GM21447 (cell line): ENCODE results near the gene DNAI4.

Experiments
- ATAC-seq: cut with Tn5 transposase; IDR thresholded peaks from one replicate; pipeline ENCODE4 v1.9.1; 2021; ENCODE audit not compliant: unreplicated experiment

The DNAI4 gene

DNA sequence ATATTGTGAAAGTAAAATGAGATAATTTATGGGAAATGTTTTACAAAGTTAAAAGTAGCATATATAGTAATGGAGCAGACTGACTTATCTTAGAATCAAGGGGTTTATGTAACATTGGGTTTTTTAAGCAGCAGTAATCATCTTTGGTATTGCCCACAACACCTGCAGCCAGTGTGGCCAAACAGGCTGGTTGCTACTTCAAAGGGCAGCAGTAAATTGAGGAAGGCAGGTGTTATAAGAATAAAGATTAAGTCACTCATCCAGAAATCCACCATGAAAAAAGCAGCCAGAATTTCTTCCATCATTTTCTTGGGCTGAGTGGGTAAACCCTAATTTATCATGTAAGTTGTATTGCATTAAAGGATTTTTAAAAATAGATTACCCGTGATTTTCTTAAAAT is 155.7 kb downstream of the DNAI4 start:
- no peak for ATAC-seq

- no peak for ATAC-seq
Measured at GRCh38 chr1:66767626-66768025, 157.0 kb downstream of the DNAI4 start.

GRCh38 chr1:66764994-66765578 is 159.6 kb downstream of the DNAI4 start:
- peak; percentile 75 for ATAC-seq
